HCT116 (cell line): ENCODE data around the gene SLC9A7. TPM values are rescaled to one million over a fixed set of nuclear protein-coding genes. Genes with fewer than 3 reads are reported as not detected.

Source experiments
- ATAC-seq: fragments of 200-7000 bp; cut with Tn5 transposase; 2 replicates; pipeline ENCODE4 v1.9.1; 2020; ENCODE audit warnings: mild to moderate bottlenecking, moderate library complexity
- BruUV-seq: library from RNA; stranded (reverse); fragments of 400-500 nt; replicated peaks from 2 replicates; lab custom pipeline; 2021; lab: Mats Ljungman, UMichigan
- CTCF ChIA-PET: fragments of 300-600 bp; sonication (Branson Sonifier 250); formaldehyde crosslinking; loops from one replicate; lab custom pipeline; 2021; ENCODE audit warnings: antibody characterized with exemption; lab: Charles Lee
- POLR2A ChIA-PET: fragments of 300-600, 350-600 bp; sonication (Branson Sonifier 250); formaldehyde crosslinking; loops from one replicate; lab custom pipeline; 2021; ENCODE audit warnings: antibody characterized with exemption; lab: Charles Lee
- RAD21 ChIA-PET, 2 experiments: fragments of 300-600 bp; sonication (Branson Sonifier 250); formaldehyde crosslinking; loops; one replicate each; lab custom pipeline; 2023; ENCODE audit warnings: low total read pairs in 2 of 2; ENCODE audit not compliant: uncharacterized antibody in 2 of 2, unreplicated experiment in 2 of 2, low non-redundant PET in 1 of 2; lab: Charles Lee
- DNase-seq: peaks from one replicate; pipeline ENCODE4 v3.0.0-alpha.2; 2010; ENCODE audit warnings: low read depth, low spot score
- H2AFZ ChIP-seq: fragments of 200-600 bp; shearing (Covaris generic), sonication (generic); 2 replicates; pipeline ENCODE4 v1.6.1; 2017; ENCODE audit warnings: low read depth, mixed run types, mixed read lengths, antibody characterized with exemption, low read length; ENCODE audit not compliant: poor library complexity, severe bottlenecking
- H3K27ac ChIP-seq: 2 replicates; pipeline ENCODE4 v1.5.1; 2012; ENCODE audit warnings: low read depth, low read length
- H3K27me3 ChIP-seq: fragments of 200-600 bp; sonication (generic); 2 replicates; pipeline ENCODE4 v1.6.1; 2016; ENCODE audit warnings: mixed run types, low read length, mixed read lengths; ENCODE audit not compliant: insufficient read depth
- H3K36me3 ChIP-seq, 2 experiments: fragments of 200-500 bp in 1 of 2; fragments of 200-600 bp in 1 of 2; sonication (Bioruptor generic) in 1 of 2; sonication (generic) in 1 of 2; 2 replicates each; pipeline versions ENCODE4 v1.5.1 to v1.6.1; 2014 to 2016; ENCODE audit warnings: low read length in 2 of 2, inconsistent platforms in 1 of 2, mixed read lengths in 1 of 2, mixed run types in 1 of 2; ENCODE audit not compliant: insufficient read depth in 2 of 2, control insufficient read depth in 1 of 2
- H3K4me1 ChIP-seq, 2 experiments: fragments of 200-600 bp in 1 of 2; sonication (generic) in 1 of 2; 2 replicates each; pipeline versions ENCODE4 v1.5.1 to v1.6.1; 2012 to 2017; ENCODE audit warnings: low read length in 2 of 2, inconsistent platforms in 1 of 2, mild to moderate bottlenecking in 1 of 2, mixed read lengths in 1 of 2, mixed run types in 1 of 2, moderate library complexity in 1 of 2; ENCODE audit not compliant: insufficient read depth in 2 of 2, control insufficient read depth in 1 of 2
- H3K4me2 ChIP-seq: fragments of 200-600 bp; sonication (generic); 2 replicates; pipeline ENCODE4 v1.6.1; 2017; ENCODE audit warnings: mixed run types, low read length, mixed read lengths
- H3K4me3 ChIP-seq, 2 experiments: fragments of 200-600 bp in 1 of 2; sonication (generic) in 1 of 2; replicated peaks in 1 of 2; 2 replicates each; pipeline ENCODE4 v1.5.1; 2011 to 2016; ENCODE audit warnings: low read length in 2 of 2, control low read depth in 1 of 2, low read depth in 1 of 2, mild to moderate bottlenecking in 1 of 2, mixed read lengths in 1 of 2, mixed run types in 1 of 2
- H3K79me2 ChIP-seq: fragments of 200-600 bp; sonication (generic); 2 replicates; pipeline ENCODE4 v1.6.1; 2017; ENCODE audit warnings: mild to moderate bottlenecking, mixed run types, low read length, moderate library complexity, mixed read lengths; ENCODE audit not compliant: insufficient read depth
- H3K9ac ChIP-seq: fragments of 200-600 bp; sonication (generic); 2 replicates; pipeline ENCODE4 v1.6.1; 2016; ENCODE audit warnings: low read length, mixed read lengths
- H3K9me2 ChIP-seq: fragments of 200-600 bp; sonication (generic), shearing (Covaris generic); 2 replicates; pipeline ENCODE4 v1.6.1; 2017; ENCODE audit warnings: mixed run types, mild to moderate bottlenecking, moderate library complexity; ENCODE audit not compliant: insufficient read depth
- H3K9me3 ChIP-seq, 2 experiments: fragments of 200-500 bp in 1 of 2; fragments of 200-600 bp in 1 of 2; sonication (Bioruptor generic) in 1 of 2; sonication (generic) in 1 of 2; 2 replicates each; pipeline ENCODE4 v1.6.1; 2014 to 2017; ENCODE audit warnings: low read length in 2 of 2, mixed read lengths in 2 of 2, inconsistent platforms in 1 of 2, low read depth in 1 of 2, mild to moderate bottlenecking in 1 of 2, mixed run types in 1 of 2, moderate library complexity in 1 of 2; ENCODE audit not compliant: control insufficient read depth in 1 of 2, insufficient read depth in 1 of 2
- H4K20me1 ChIP-seq: fragments of 200-600 bp; sonication (generic), shearing (Covaris generic); 2 replicates; pipeline ENCODE4 v1.6.1; 2017; ENCODE audit warnings: mixed run types, mild to moderate bottlenecking, moderate library complexity; ENCODE audit not compliant: insufficient read depth
- CBX3 ChIP-seq: IDR thresholded peaks from 2 replicates; pipeline ENCODE4 v1.6.1; 2012; ENCODE audit warnings: low read depth
- CEBPB ChIP-seq: IDR thresholded peaks from 2 replicates; pipeline ENCODE4 v1.6.1; 2012; ENCODE audit warnings: low read depth
- CTCF ChIP-seq, 3 experiments: fragments of 200-600 bp in 1 of 3; sonication (generic) in 1 of 3; IDR thresholded peaks in 2 of 3; conservative IDR thresholded peaks in 1 of 3; 2 replicates each; pipeline ENCODE4 v1.5.1; 2012 to 2017; ENCODE audit warnings: low read depth in 2 of 3, low read length in 2 of 3, antibody characterized with exemption in 1 of 3, borderline replicate concordance in 1 of 3, control low read depth in 1 of 3, mild to moderate bottlenecking in 1 of 3, mixed read lengths in 1 of 3, mixed run types in 1 of 3, moderate library complexity in 1 of 3; ENCODE audit not compliant: insufficient read depth in 1 of 3
- ELF1 ChIP-seq: IDR thresholded peaks from 2 replicates; pipeline ENCODE4 v1.6.1; 2012; ENCODE audit warnings: low read depth, borderline replicate concordance
- EZH2 ChIP-seq: fragments of 200-600 bp; sonication (generic); IDR thresholded peaks from 2 replicates; pipeline ENCODE4 v1.6.1; 2017; ENCODE audit warnings: antibody characterized with exemption, mixed run types
- FOSL1 ChIP-seq: IDR thresholded peaks from 2 replicates; pipeline ENCODE4 v1.6.1; 2012; ENCODE audit warnings: low read depth
- MAX ChIP-seq: IDR thresholded peaks from 2 replicates; pipeline ENCODE4 v1.6.1; 2012
- POLR2A ChIP-seq: IDR thresholded peaks from 2 replicates; pipeline ENCODE4 v1.7.0; 2011; ENCODE audit warnings: borderline replicate concordance; ENCODE audit not compliant: insufficient read depth, insufficient read length; ENCODE audit errors: extremely low read depth
- POLR2AphosphoS5 ChIP-seq: IDR thresholded peaks from 2 replicates; pipeline ENCODE4 v1.6.1; 2011; ENCODE audit warnings: mild to moderate bottlenecking, low read depth, low read length, moderate library complexity
- RAD21 ChIP-seq: IDR thresholded peaks from 2 replicates; pipeline ENCODE4 v1.6.1; 2012; ENCODE audit warnings: low read depth, mild to moderate bottlenecking
- SRF ChIP-seq: IDR thresholded peaks from 2 replicates; pipeline ENCODE4 v1.6.1; 2012; ENCODE audit warnings: low read depth
- intact Hi-C: fragments of 100-400 bp; cut with micrococcal nuclease; formaldehyde crosslinking; loops from 2 replicates; pipeline ENCODE4 v1.10.0; 2022
- total RNA-seq: library from RNA; stranded (reverse); gene quantifications from one replicate; pipeline ENCODE4 v1.2.1, GENCODE V29; 2021; ENCODE audit not compliant: unreplicated experiment

The SLC9A7 gene
- total RNA-seq, 1 experiment from 2014 or later = 18.6 TPM

GRCh38 chrX:46715997-46716396, 42.9 kb downstream of the SLC9A7 start:
- POLR2A ChIA-PET = no interaction called here

More at GRCh38 chrX:46715997-46716396, 42.9 kb downstream of the SLC9A7 start:
- peaks cover under 1 to 4% of the 10 kb centered on the region in 2 experiments; a peak in 2 of 4 replicates for H3K4me1 ChIP-seq
- H3K79me2 ChIP-seq = no peaks in the 10 kb centered on the region
- no peak overlapping the region for H3K4me2 ChIP-seq
- H3K9me2 ChIP-seq = no peaks in the 10 kb centered on the region
- DNase-seq = no peak
- CTCF ChIA-PET = no interaction called here
- intact Hi-C loops = no loop called here
- RAD21 ChIA-PET = no interaction called here
- H3K27me3 ChIP-seq = no peaks in the 10 kb centered on the region
- H3K4me3 ChIP-seq = no peak overlapping the region
- H3K36me3 ChIP-seq = no peaks in the 10 kb centered on the region
- TF ChIP-seq EZH2 (no peak), SRF (no peak), POLR2A (no peak), CTCF (IDR thresholded peaks at IDR 0.05 in 2 of 3, conservative IDR thresholded peaks at IDR 0.05 in 1 of 3; ENCODE audit: borderline replicate concordance in 1 of 3, insufficient read depth in 1 of 3, low read depth in 2 of 3, low read length in 2 of 3) (no peak), FOSL1 (no peak), ELF1 (no peak), RAD21 (no peak), CBX3 (no peak), MAX (no peak), POLR2AphosphoS5 (no peak), CEBPB (no peak)
- BruUV-seq = no TSS peak
- no peak overlapping the region for H2AFZ ChIP-seq
- no peak for ATAC-seq
- H3K27ac ChIP-seq = no peak overlapping the region
- no peaks in the 10 kb centered on the region for H4K20me1 ChIP-seq
- no peak overlapping the region for H3K9ac ChIP-seq
- H3K9me3 ChIP-seq = no peaks in the 10 kb centered on the region
